SK-N-MC (cell line): ENCODE measurements around the gene CNOT6L.
A peak's percentile ranks its signal among the peaks of the same experiment; 100 is the strongest.
"Not testable (repeated sequence)": the region's sequence is repeated elsewhere in the genome, so short reads cannot be mapped to it uniquely, and the experiment has no call there.

ENCODE experiments used
- DNase-seq: peaks from one replicate; pipeline ENCODE4 v3.0.0-alpha.2; 2011; ENCODE audit warnings: low read depth, low spot score
- H3K27ac ChIP-seq: fragments of 200-600 bp; sonication (generic); 2 replicates; pipeline ENCODE4 v1.5.1; 2016; ENCODE audit warnings: mixed run types
- H3K36me3 ChIP-seq: fragments of 200-600 bp; sonication (generic); 2 replicates; pipeline ENCODE4 v1.6.1; 2017; ENCODE audit warnings: antibody characterized with exemption, low read length, mixed read lengths; ENCODE audit not compliant: insufficient read depth
- H3K4me3 ChIP-seq: fragments of 200-600 bp; sonication (generic); 2 replicates; pipeline ENCODE4 v1.5.1; 2016
- H3K9ac ChIP-seq: fragments of 200-600 bp; sonication (generic); 2 replicates; pipeline ENCODE4 v1.8.0; 2017; ENCODE audit warnings: mixed run types, mixed read lengths; ENCODE audit not compliant: insufficient read length
- H3K9me3 ChIP-seq: fragments of 200-600 bp; sonication (generic); 2 replicates; pipeline ENCODE4 v1.6.1; 2017; ENCODE audit warnings: low read depth, mild to moderate bottlenecking, antibody characterized with exemption, low read length, moderate library complexity, mixed read lengths
- EZH2 ChIP-seq: fragments of 200-600 bp; sonication (generic); IDR thresholded peaks from one replicate; pipeline ENCODE4 v1.6.1; 2017; ENCODE audit warnings: antibody characterized with exemption
- FOXP2 ChIP-seq: optimal IDR thresholded peaks from 2 replicates; pipeline ENCODE3; 2011; ENCODE audit warnings: mild to moderate bottlenecking, moderate library complexity; ENCODE audit not compliant: insufficient read depth; ENCODE audit errors: extremely low read length, control extremely low read depth
- POLR2AphosphoS5 ChIP-seq: IDR thresholded peaks from 2 replicates; pipeline ENCODE4 v1.6.1; 2012; ENCODE audit warnings: mild to moderate bottlenecking, low read depth, low read length, borderline replicate concordance

Gene CNOT6L

DNA sequence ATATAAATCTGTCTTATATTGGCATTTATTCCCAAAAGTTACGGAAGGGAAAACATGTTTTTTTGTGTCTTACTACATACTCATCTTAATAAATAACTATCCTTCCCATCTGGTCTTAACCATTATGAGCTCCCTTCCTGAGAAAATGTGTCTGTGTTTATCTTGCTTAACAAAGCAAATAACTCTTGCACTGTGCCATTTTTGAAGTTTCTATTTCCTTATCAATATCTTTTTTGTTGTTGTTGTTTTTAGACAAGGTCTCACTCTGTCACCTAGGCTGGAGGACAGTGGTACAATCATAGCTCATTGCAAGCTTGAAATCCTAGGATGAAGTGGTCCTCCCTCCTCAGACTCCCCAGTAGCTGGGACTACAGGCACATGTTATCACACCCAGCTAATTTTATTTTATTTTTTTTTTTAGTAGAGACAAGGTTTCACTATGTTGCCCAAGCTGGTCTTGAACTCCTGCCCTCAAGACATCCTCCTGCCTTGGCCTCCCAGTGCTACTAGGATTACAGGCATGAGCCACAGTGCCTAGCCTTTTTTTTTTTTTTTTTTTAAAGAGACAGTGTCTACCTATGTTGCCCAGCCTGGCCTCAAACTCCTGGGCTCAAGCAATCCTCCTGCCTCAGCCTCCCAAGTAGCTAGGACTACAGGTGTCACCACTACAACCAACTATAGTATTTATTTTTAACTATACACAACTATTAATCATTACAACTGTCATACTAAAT, 36.9 kb downstream of the CNOT6L start:
- no peak for TF ChIP-seq POLR2AphosphoS5
- no peak for TF ChIP-seq FOXP2
- no peak for TF ChIP-seq EZH2
- Histone ChIP-seq H3K4me3 (no peak overlapping the region), H3K36me3 (no peaks in the 10 kb centered on the region), H3K27ac (no peak overlapping the region), H3K9ac (no peak overlapping the region), H3K9me3 (no peaks in the 10 kb centered on the region)
- no peak for DNase-seq

DNA sequence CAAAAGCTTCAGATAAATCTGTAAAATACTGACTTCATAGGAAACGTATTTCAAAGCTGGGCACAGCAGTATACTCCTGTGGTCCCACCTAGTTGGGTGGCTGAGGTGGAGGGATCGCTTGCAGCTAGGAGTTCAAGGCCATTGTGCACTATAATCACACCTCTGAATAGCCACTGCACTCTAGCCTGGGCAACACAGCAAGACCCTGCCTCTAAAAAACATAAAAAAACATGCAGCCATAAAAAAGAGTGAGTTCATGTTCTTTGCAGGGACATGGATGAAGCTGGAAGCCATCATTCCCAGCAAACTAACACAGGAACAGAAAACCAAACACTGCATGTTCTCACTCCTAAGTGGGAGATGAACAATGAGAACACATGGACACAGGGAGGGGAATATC, 38.4 kb downstream of the CNOT6L start:
- not testable (repeated sequence) for DNase-seq, H3K27ac ChIP-seq, H3K9ac ChIP-seq, H3K36me3 ChIP-seq, H3K4me3 ChIP-seq, H3K9me3 ChIP-seq

DNA sequence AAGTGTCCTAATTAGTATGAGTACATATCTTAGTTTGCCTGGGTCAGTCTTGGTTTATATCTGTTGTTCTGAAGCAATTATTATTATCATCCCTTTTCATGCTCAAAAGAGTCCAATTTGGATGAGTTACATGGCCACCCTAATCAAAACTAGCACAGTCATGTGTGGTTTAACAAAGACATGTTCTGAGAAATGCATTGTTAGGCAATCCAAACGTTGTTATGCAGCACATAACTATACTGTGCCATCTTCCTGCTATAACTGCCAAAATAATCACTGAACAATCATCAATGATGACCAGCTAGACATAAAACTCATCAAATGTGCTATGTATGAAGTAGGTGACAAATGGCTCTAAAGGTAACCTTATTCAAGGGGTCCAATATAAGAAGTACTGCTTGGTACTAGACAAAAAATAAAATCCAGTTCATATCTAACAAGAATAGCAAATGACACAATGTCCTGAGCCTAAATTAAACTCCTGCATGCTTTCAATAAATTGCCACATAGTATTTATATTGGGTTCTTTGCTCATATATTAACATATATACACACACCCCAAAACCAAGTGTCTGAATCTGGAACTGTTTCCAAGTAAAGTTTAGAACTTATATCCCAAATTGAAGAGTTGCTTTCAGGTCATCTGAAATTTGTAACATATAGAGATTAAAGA, 41.9 kb downstream of the CNOT6L start:
- Histone ChIP-seq H3K9ac (peak overlapping the region; percentile 56), H3K4me3 (peak overlapping the region; percentile 74), H3K36me3 (peaks cover 5% of the 10 kb centered on the region; the same call in 1 of the 2 replicates), H3K27ac (peak overlapping the region; percentile 88), H3K9me3 (no peaks in the 10 kb centered on the region)
- DNase-seq: no peak
- TF ChIP-seq POLR2AphosphoS5 (no peak), FOXP2 (no peak), EZH2 (no peak)

DNA sequence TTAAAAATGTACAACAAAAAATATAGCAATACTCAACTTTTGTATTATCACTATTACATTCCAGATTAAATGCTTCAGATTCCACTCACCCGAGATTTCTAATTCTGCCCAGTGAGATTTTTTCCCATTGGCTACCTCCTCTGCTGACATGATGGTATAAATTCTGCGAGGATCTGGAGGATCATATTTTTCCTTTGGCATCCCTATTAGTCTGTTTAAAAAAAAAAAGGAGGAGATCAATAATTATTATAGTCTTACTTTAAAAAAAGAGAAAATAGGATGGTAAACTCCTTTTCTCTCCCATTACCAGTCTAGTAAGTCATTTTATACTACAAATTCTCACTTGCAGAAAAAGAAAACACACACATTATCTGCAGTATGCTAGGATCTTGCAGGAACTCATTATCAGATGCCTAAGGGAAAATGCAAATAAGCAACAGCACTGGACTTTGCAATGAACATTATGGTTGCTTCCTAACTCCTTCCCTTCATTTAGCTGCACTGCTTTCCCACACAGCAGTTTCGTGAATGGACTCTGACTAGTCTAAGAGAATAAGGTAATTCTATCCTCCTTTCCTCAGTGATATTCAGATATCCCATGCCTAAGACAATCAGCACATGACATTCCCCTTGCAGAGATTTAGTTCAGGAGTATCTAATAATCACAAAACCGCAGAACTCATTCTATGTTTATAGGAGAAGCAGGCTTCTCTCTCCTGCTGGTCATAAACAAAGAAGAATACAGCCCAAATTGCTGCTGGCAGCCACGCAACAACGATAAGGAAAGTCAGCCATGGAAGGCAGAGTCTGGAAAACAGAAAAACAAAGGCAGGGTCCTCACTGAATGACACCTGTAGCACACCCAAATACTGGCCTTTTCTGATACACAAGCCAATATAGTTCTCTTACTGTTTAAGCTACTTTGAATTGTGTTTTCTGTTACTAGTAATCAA, 42.7 kb downstream of the CNOT6L start:
- H3K27ac ChIP-seq: peak overlapping the region; percentile 88
- DNase-seq: peak; percentile 55
- H3K36me3 ChIP-seq: peaks cover 5% of the 10 kb centered on the region; the same call in 1 of the 2 replicates
- TF ChIP-seq FOXP2: no peak
- no peak for TF ChIP-seq EZH2
- no peak for TF ChIP-seq POLR2AphosphoS5
- H3K4me3 ChIP-seq: peak overlapping the region; percentile 74
- H3K9me3 ChIP-seq: no peaks in the 10 kb centered on the region
- peak overlapping the region; percentile 56 for H3K9ac ChIP-seq

DNA sequence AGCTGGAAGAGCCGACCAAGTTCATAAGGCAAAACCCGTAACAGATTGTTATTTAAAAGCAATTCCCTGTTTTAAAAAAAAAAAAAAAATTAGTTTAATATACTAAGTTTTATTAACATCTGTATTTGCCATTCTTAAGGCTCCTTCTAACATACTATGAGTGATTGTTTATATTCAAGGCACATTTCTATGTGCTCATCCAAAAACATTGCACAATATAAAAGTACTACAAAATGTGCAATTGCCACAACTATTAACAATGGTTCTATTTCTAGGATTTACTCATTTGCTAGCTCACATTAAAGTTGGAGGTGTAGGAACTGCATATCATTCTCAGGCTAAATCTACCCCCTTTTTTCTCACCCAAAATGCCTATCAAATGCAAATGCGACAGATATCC, 46.1 kb downstream of the CNOT6L start:
- no peak for DNase-seq
- Histone ChIP-seq H3K9me3 (no peaks in the 10 kb centered on the region), H3K4me3 (no peak overlapping the region), H3K9ac (no peak overlapping the region), H3K27ac (no peak overlapping the region), H3K36me3 (peaks cover 7% of the 10 kb centered on the region; the same call in 1 of the 2 replicates)
- TF ChIP-seq FOXP2: no peak
- TF ChIP-seq EZH2: no peak
- no peak for TF ChIP-seq POLR2AphosphoS5

DNA sequence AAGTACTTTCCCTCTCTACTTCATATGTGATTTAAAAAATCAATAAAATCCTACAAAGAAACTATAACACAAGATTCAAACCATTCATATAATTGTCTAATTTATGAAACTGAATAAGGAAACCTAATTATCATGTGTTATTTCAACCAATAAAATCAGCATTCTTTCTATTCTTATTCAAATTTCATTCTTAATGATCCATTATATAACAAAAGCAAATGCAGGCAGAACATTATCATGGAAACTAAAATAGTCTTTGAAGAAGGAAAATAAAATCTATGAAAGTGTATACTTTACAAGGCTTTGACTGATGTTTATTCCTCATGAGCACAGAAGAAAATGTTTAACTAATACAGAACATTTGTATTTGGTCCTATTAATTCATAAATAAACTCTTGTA, 47.6 kb downstream of the CNOT6L start:
- Histone ChIP-seq H3K9me3 (no peaks in the 10 kb centered on the region), H3K9ac (no peak overlapping the region), H3K36me3 (peaks cover 7% of the 10 kb centered on the region; the same call in 1 of the 2 replicates), H3K27ac (no peak overlapping the region), H3K4me3 (no peak overlapping the region)
- no peak for DNase-seq
- TF ChIP-seq EZH2: no peak
- no peak for TF ChIP-seq FOXP2
- TF ChIP-seq POLR2AphosphoS5: no peak

DNA sequence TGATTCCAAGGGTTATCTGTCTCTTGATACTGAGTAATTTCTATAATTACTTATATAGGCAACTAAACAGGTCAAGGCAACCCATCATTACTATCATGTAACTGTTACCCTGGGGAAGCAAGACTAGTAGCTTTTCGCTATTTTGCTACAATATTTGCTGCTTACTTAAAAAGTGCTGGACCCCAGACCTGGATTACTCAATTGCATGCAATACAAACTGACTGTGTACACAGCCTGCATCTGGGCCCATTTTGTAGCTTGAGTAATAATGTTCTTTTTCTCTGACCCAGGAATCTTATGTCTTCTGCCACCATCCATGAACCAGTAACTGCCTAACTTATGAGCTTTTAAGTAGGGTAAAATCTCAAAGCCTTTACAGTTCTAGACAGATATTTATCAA, 53.4 kb downstream of the CNOT6L start:
- Histone ChIP-seq H3K9me3 (no peaks in the 10 kb centered on the region), H3K36me3 (0 out of 2 replicates have a peak, but pooled peaks cover 3% of the 10 kb centered on the region), H3K4me3 (no peak overlapping the region), H3K27ac (no peak overlapping the region), H3K9ac (no peak overlapping the region)
- no peak for DNase-seq
- no peak for TF ChIP-seq POLR2AphosphoS5
- TF ChIP-seq FOXP2: no peak
- TF ChIP-seq EZH2: no peak

DNA sequence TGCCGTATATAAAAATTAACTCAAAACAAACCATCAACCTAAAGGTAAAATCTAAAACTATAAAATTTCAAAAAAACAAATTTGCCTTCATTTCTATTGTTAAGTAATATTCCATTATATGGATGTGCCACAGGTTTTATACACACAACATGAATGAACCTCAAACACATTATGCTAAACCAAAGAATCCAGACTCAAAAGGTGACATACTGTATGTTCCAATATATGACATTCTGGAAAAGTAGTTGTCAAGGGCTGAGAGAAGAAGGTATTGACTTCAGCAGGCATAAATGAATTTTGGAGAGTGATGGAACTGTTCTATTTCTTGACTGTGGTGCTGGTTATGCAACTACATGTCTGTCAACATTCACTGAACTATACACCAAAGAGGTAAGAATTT, 56.6 kb downstream of the CNOT6L start:
- TF ChIP-seq POLR2AphosphoS5: no peak
- TF ChIP-seq FOXP2: no peak
- no peak for TF ChIP-seq EZH2
- H3K9me3 ChIP-seq: no peaks in the 10 kb centered on the region
- DNase-seq: no peak
- H3K27ac ChIP-seq: no peak overlapping the region
- H3K36me3 ChIP-seq: no peaks in the 10 kb centered on the region; the same call in 1 of the 2 replicates
- H3K4me3 ChIP-seq: no peak overlapping the region
- no peak overlapping the region for H3K9ac ChIP-seq
